Heart left ventricle (tissue), 13 donors: ENCODE measurements around the gene SIL1.

Experiments
- CTCF ChIP-seq, 12 donors: fragments of 200-600 bp; sonication (generic) in 4 of 12; IDR thresholded peaks; one replicate each; pipeline versions ENCODE4 v1.5.0 to v1.8.0; 2018 to 2022; ENCODE audit warnings: antibody characterized with exemption in 12 of 12, mild to moderate bottlenecking in 5 of 12
- POLR2A ChIP-seq, 2 donors: fragments of 450-650 bp; IDR thresholded peaks; one replicate each; pipeline ENCODE4 v1.6.1; 2017; ENCODE audit warnings: antibody characterized with exemption in 2 of 2, mild to moderate bottlenecking in 2 of 2, moderate library complexity in 2 of 2
- donor health status: ischemic (EF 13 %, LVEDD 7.1; RV severe dilation, severe dysfunction).
- donor health status: DM: no; HTN: yes; CAD: no.
- donor health status: DM: no; HTN: no; CAD: no.
- donor health status: ischemic (EF 25% LVEDD 6.9; RV normal size, moderate dysfunction).
- donor health status: ischemic (EF 25% LVEDD 5.7; RV mildly dilated, moderate dysfunction).
- donor health status: ischemic (EF 35%, LVEDD 5.7; RV mildly dilated, moderate dysfunction).
- donor health status: nonischemic (EF 11% LVEDD 7.7; RV severe dilation, severe dysfunction).
- donor health status: DM: yes; HTN: yes; CAD: no.
- donor health status: PGD.
- donor health status: ischemic (EF 29% LVEDD 5.4; RV normal size, mild dysfunction).
- donor health status: nonischemic (EF 23%, LVEDD 6.1; RV moderate dilation, normal function).

DNA sequence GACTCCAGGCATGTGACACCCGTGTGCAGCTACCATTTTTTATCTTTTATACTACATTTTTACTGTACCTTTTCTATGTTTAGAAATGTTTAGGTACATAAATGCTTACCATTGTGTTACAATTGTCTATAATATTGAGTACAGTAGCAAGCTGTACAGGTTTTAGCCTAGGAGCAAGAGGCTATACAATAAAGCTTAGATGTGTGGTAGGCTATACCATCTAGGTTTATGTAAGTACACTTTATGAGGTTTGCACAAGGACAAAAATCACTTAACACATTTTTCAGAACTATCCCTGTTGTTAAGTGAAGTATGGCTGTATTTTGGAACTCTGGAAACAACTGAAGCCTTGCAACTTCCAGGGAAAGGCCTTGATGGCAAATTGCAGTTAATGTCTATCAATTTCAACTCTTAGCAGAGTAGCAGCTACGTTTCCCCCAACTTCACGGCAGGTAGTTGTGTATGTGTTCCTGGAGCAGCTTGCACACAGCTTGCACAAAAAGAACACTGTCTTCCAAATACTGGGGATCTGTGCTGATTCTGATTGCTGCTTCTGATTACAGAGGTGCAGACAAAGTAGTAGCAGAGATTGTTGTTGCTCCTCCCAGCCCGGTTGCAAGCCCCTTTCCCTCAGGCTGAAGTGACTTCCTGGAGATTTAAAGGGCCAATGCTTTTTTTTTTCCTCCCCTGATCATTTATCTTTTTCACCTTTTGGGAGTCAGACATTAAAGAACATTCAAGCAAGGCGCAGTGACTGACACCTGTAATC, 30.0 kb downstream of the SIL1 start:
- no peak for TF ChIP-seq CTCF (IDR thresholded peaks at IDR 0.05)
- TF ChIP-seq POLR2A (IDR thresholded peaks at IDR 0.05) = no peak
